IMR-90 (cell line): ENCODE data around the gene RIPK3. TPM values are rescaled to one million over a fixed set of nuclear protein-coding genes. Genes with fewer than 3 reads are reported as not detected.
A peak's percentile ranks its signal among the peaks of the same experiment; 100 is the strongest.

Experiments
- ATAC-seq: fragments of 200-7000 bp; cut with Tn5 transposase; 2 replicates; pipeline ENCODE4 v1.9.1; 2020; ENCODE audit warnings: low read depth, mild to moderate bottlenecking, moderate library complexity
- BruUV-seq: library from RNA; stranded (reverse); fragments of 400-500 nt; replicated peaks from 2 replicates; lab custom pipeline; 2021; lab: Mats Ljungman, UMichigan
- CTCF ChIA-PET: fragments of 300-600 bp; formaldehyde crosslinking; extraction: SDS; loops from one replicate; lab custom pipeline; 2021; ENCODE audit warnings: antibody characterized with exemption; lab: Yijun Ruan, JAX
- POLR2A ChIA-PET: fragments of 300-600 bp; sonication (Branson Sonifier 250); formaldehyde crosslinking; loops from one replicate; lab custom pipeline; 2022; ENCODE audit warnings: antibody characterized with exemption; ENCODE audit not compliant: unreplicated experiment; lab: Charles Lee
- DNase-seq: peaks from one replicate; pipeline ENCODE4 v3.0.0; 2013
- H2AFZ ChIP-seq: replicated peaks from 2 replicates; pipeline ENCODE3; 2013; ENCODE audit warnings: low read length, mild to moderate bottlenecking; ENCODE audit not compliant: poor library complexity
- H2AK5ac ChIP-seq: 2 replicates; pipeline ENCODE4 v1.6.1; 2013; ENCODE audit warnings: low read depth, low read length, inconsistent platforms
- H2AK9ac ChIP-seq: replicated peaks from 2 replicates; pipeline ENCODE3; 2013; ENCODE audit warnings: mild to moderate bottlenecking, low read depth, low read length, moderate library complexity; ENCODE audit not compliant: poor library complexity
- H2BK120ac ChIP-seq: 2 replicates; pipeline ENCODE4 v1.6.1; 2013; ENCODE audit warnings: low read depth, low read length, inconsistent platforms
- H2BK15ac ChIP-seq: 3 replicates; pipeline ENCODE4 v1.6.1; 2013; ENCODE audit warnings: low read depth, low read length, inconsistent platforms
- H2BK20ac ChIP-seq: 2 replicates; pipeline ENCODE4 v1.6.1; 2013; ENCODE audit warnings: low read depth, mild to moderate bottlenecking, inconsistent platforms, low read length, moderate library complexity
- H2BK5ac ChIP-seq: 2 replicates; pipeline ENCODE4 v1.6.1; 2013; ENCODE audit warnings: mild to moderate bottlenecking, low read depth, low read length, inconsistent platforms; ENCODE audit not compliant: poor library complexity, severe bottlenecking
- H3K14ac ChIP-seq: replicated peaks from 2 replicates; pipeline ENCODE4 v1.6.1; 2013; ENCODE audit warnings: low read depth, low read length, inconsistent platforms
- H3K18ac ChIP-seq: 2 replicates; pipeline ENCODE4 v1.6.1; 2013; ENCODE audit warnings: low read depth, low read length, control low read depth
- H3K23ac ChIP-seq: 2 replicates; pipeline ENCODE4 v1.6.1; 2013; ENCODE audit warnings: low read depth, low read length, inconsistent platforms
- H3K27ac ChIP-seq: 2 replicates; pipeline ENCODE4 v1.5.1; 2013; ENCODE audit warnings: mild to moderate bottlenecking, control low read depth, low read length; ENCODE audit not compliant: insufficient read depth
- H3K27me3 ChIP-seq: 2 replicates; pipeline ENCODE4 v1.6.1; 2013; ENCODE audit warnings: low read length; ENCODE audit not compliant: control insufficient read depth, insufficient read depth
- H3K36me3 ChIP-seq: 2 replicates; pipeline ENCODE4 v1.6.1; 2013; ENCODE audit warnings: low read length, mixed read lengths; ENCODE audit not compliant: control insufficient read depth, insufficient read depth
- H3K4ac ChIP-seq: 2 replicates; pipeline ENCODE4 v1.6.1; 2013; ENCODE audit warnings: low read depth, low read length, inconsistent platforms
- H3K4me1 ChIP-seq: 2 replicates; pipeline ENCODE4 v1.6.1; 2013; ENCODE audit warnings: low read length, mixed read lengths; ENCODE audit not compliant: control insufficient read depth, insufficient read depth
- H3K4me2 ChIP-seq: 2 replicates; pipeline ENCODE4 v1.6.1; 2013; ENCODE audit warnings: low read depth, mild to moderate bottlenecking, control low read depth, low read length, moderate library complexity
- H3K4me3 ChIP-seq: 2 replicates; pipeline ENCODE4 v1.5.1; 2013; ENCODE audit warnings: low read depth, mild to moderate bottlenecking, control low read depth, low read length, moderate library complexity; ENCODE audit not compliant: insufficient read depth
- H3K56ac ChIP-seq: 2 replicates; pipeline ENCODE4 v1.6.1; 2013; ENCODE audit warnings: low read length, inconsistent platforms; ENCODE audit not compliant: insufficient read depth; ENCODE audit errors: extremely low read depth
- H3K79me1 ChIP-seq, 2 experiments: 2 replicates each; pipeline ENCODE4 v1.6.1; 2013; ENCODE audit warnings: low read length in 2 of 2, inconsistent platforms in 1 of 2, low read depth in 1 of 2
- H3K9ac ChIP-seq: 2 replicates; pipeline ENCODE4 v1.6.1; 2013; ENCODE audit warnings: low read depth, low read length, control low read depth
- H3K9me1 ChIP-seq: 2 replicates; pipeline ENCODE4 v1.6.1; 2013; ENCODE audit warnings: low read length, inconsistent platforms; ENCODE audit not compliant: insufficient read depth
- H3K9me3 ChIP-seq: 2 replicates; pipeline ENCODE4 v1.6.1; 2013; ENCODE audit warnings: low read length; ENCODE audit not compliant: control insufficient read depth, insufficient read depth
- H4K20me1 ChIP-seq: 2 replicates; pipeline ENCODE4 v1.6.1; 2013; ENCODE audit warnings: low read length, inconsistent platforms; ENCODE audit not compliant: insufficient read depth
- H4K5ac ChIP-seq: 2 replicates; pipeline ENCODE4 v1.6.1; 2013; ENCODE audit warnings: mild to moderate bottlenecking, low read depth, low read length, control low read depth
- H4K8ac ChIP-seq, 2 experiments: 2 replicates each; pipeline ENCODE4 v1.6.1; 2013; ENCODE audit warnings: low read depth in 2 of 2, low read length in 2 of 2, control low read depth in 1 of 2, inconsistent platforms in 1 of 2
- H4K91ac ChIP-seq: 2 replicates; pipeline ENCODE4 v1.6.1; 2013; ENCODE audit warnings: low read depth, low read length, inconsistent platforms; ENCODE audit not compliant: insufficient read depth
- BHLHE40 ChIP-seq: fragments of 150-350 bp; IDR thresholded peaks from 2 replicates; pipeline ENCODE4 v1.6.1; 2016; ENCODE audit warnings: mild to moderate bottlenecking, low read depth, low read length
- CEBPB ChIP-seq: IDR thresholded peaks from 2 replicates; pipeline ENCODE4 v1.6.1; 2012; ENCODE audit warnings: low read depth, low read length, improper control_type of control experiment
- CHD1 ChIP-seq: IDR thresholded peaks from 2 replicates; pipeline ENCODE4 v1.6.1; 2012; ENCODE audit warnings: low read depth, low read length, improper control_type of control experiment
- ELK1 ChIP-seq: fragments of 150-350 bp; IDR thresholded peaks from 2 replicates; pipeline ENCODE4 v1.6.1; 2016; ENCODE audit warnings: low read depth, mild to moderate bottlenecking, low read length, moderate library complexity, borderline replicate concordance
- FOS ChIP-seq: fragments of 150-350 bp; IDR thresholded peaks from 2 replicates; pipeline ENCODE4 v1.6.1; 2016; ENCODE audit warnings: low read depth, low read length
- MAFK ChIP-seq: IDR thresholded peaks from 2 replicates; pipeline ENCODE4 v1.6.1; 2012; ENCODE audit warnings: low read depth, low read length, improper control_type of control experiment
- MXI1 ChIP-seq: IDR thresholded peaks from 2 replicates; pipeline ENCODE4 v1.6.1; 2012; ENCODE audit warnings: low read depth, mild to moderate bottlenecking, low read length, moderate library complexity, borderline replicate concordance
- NFE2L2 ChIP-seq: fragments of 150-350 bp; IDR thresholded peaks from 2 replicates; pipeline ENCODE4 v1.6.1; 2016; ENCODE audit warnings: low read depth, mild to moderate bottlenecking, low read length
- POLR2A ChIP-seq: IDR thresholded peaks from 2 replicates; pipeline ENCODE4 v1.6.1; 2012; ENCODE audit warnings: mild to moderate bottlenecking, low read depth, low read length
- RAD21 ChIP-seq: IDR thresholded peaks from 2 replicates; pipeline ENCODE4 v1.6.1; 2012; ENCODE audit warnings: low read length, improper control_type of control experiment
- RCOR1 ChIP-seq: IDR thresholded peaks from 2 replicates; pipeline ENCODE4 v1.6.1; 2012; ENCODE audit warnings: mild to moderate bottlenecking, low read length, improper control_type of control experiment; ENCODE audit not compliant: insufficient replicate concordance
- RFX5 ChIP-seq: IDR thresholded peaks from 2 replicates; pipeline ENCODE4 v1.8.0; 2012; ENCODE audit warnings: low read depth, mild to moderate bottlenecking, low read length, moderate library complexity
- USF2 ChIP-seq: fragments of 150-350 bp; IDR thresholded peaks from 2 replicates; pipeline ENCODE4 v1.6.1; 2017; ENCODE audit warnings: mild to moderate bottlenecking, antibody characterized with exemption, low read length, low read depth
- WGBS, 2 experiments: methylation state at CpG; one replicate each; pipeline versions ENCODE4 v1.1.5 to v1.1.7; 2013; ENCODE audit warnings: missing lambda C conversion rate in 2 of 2; ENCODE audit not compliant: insufficient read length in 1 of 2; ENCODE audit errors: extremely low coverage in 2 of 2; 5-methylcytosine and 5-hydroxymethylcytosine counted together
- dilution Hi-C: fragments of 300-500 bp; cut with HindIII; formaldehyde crosslinking; loops from one replicate; pipeline ENCODE4 v1.14.3; 2018; ENCODE audit warnings: low sequenced_read_pairs; ENCODE audit not compliant: unreplicated experiment
- in situ Hi-C: fragments of 300-500 bp; cut with MboI; formaldehyde crosslinking; loops from 3 replicates; pipeline ENCODE4 v1.14.3; 2019; ENCODE audit warnings: low sequenced_read_pairs, inconsistent platforms, mixed read lengths
- intact Hi-C: fragments of 100-400 bp; cut with micrococcal nuclease; formaldehyde crosslinking; loops from 2 replicates; pipeline ENCODE4 v1.10.0; 2022
- polyA plus RNA-seq, 3 experiments: library from polyadenylated mRNA; depleted of rRNA; stranded (reverse); fragments of >200 nt; gene quantifications; 2 replicates each; pipeline ENCODE4 v1.2.3, GENCODE V29; 2012; ENCODE audit warnings: low replicate concordance in 1 of 3
- total RNA-seq: library from RNA; depleted of rRNA; stranded (reverse); fragments of >200 nt; gene quantifications from 2 replicates; pipeline ENCODE4 v1.2.3, GENCODE V29; 2012
- TF ChIP-seq, protein P1 (sequence below): conservative IDR thresholded peaks from 2 replicates; pipeline ENCODE4 v1.5.1; 2012; ENCODE audit warnings: mild to moderate bottlenecking, low read depth, low read length, improper control_type of control experiment

Gene RIPK3
- total and polyA plus RNA-seq, 2 of the 4 experiments (the other 2 are of a cell fraction): 0.09 TPM; not detected in 1

GRCh38 chr14:24334431-24335291 lies 5.1 kb downstream of the RIPK3 start, which contains the start of gene ADCY4:
Gene ADCY4 (minus strand): TSS chr14:24335071. CDS start chr14:24334652, 419 bp downstream.
- Histone ChIP-seq H3K9me3 (no peaks in the 10 kb centered on the region; the same call in 1 of the 2 replicates), H3K56ac (no peak within 1 kb of the TSS), H3K18ac (no peak within 1 kb of the TSS), H2BK15ac (no peak within 1 kb of the TSS), H2BK5ac (no peak within 1 kb of the TSS), H2AK5ac (0 out of 2 replicates have a peak within 1 kb of the TSS, but pooled peaks have one; percentile 16), H4K91ac (no peak within 1 kb of the TSS), H3K9me1 (no peaks in the 10 kb centered on the region; the same call in 1 of the 2 replicates), H3K4me3 (peak within 1 kb of the TSS; percentile 38; the same call in 1 of the 2 replicates), H3K27me3 (peaks cover 66% of the 10 kb centered on the region), H4K5ac (no peak within 1 kb of the TSS), H4K20me1 (no peaks in the 10 kb centered on the region), H3K36me3 (no peaks in the 10 kb centered on the region), H3K23ac (peak within 1 kb of the TSS; percentile 27; the same call in 1 of the 2 replicates), H4K8ac (no peak within 1 kb of the TSS), H2BK20ac (no peak within 1 kb of the TSS), H2AFZ (peak within 1 kb of the TSS; percentile 76), H3K4ac (no peak within 1 kb of the TSS), H2AK9ac (no peak within 1 kb of the TSS), H3K9ac (no peak within 1 kb of the TSS), H3K27ac (no peak within 1 kb of the TSS), H3K79me1 (no peaks in the 10 kb centered on the region), H2BK120ac (no peak within 1 kb of the TSS), H3K4me2 (peak within 1 kb of the TSS; percentile 91), H3K4me1 (peaks cover 3% of the 10 kb centered on the region; the same call in 1 of the 2 replicates), H3K14ac (no peak within 1 kb of the TSS)
- no TSS peak for BruUV-seq
- dilution Hi-C loops: no loop called here
- intact Hi-C loops: no loop called here
- DNase-seq (no peak), ATAC-seq (peak; percentile 25)
- ChIA-PET POLR2A (no interaction called here), CTCF (interaction anchor here (0.8 to 2.9 kb wide), 5 partner anchors 15 to 102 kb away, joined by 3 to 28 read pairs (median 7); no protein-coding TSS in a partner anchor)
- WGBS, 2 experiments: 13% methylated on average over 21 of the region's 65 CpGs; no CpG with 5 or more reads in 1 of the 2 experiments
- in situ Hi-C loops: loop anchor here (5.0 kb wide), 1 partner anchor 103 kb away; no protein-coding TSS in a partner anchor
- TF ChIP-seq RFX5: no peak
- TF ChIP-seq USF2: no peak
- no peak for TF ChIP-seq MXI1
- no peak for TF ChIP-seq MAFK
- TF ChIP-seq RAD21: no peak
- no peak for TF ChIP-seq RCOR1
- no peak for TF ChIP-seq CHD1
- no peak for TF ChIP-seq NFE2L2
- no peak for TF ChIP-seq CEBPB
- no peak for TF ChIP-seq ELK1
- no peak for TF ChIP-seq POLR2A
- TF ChIP-seq, protein P1, sequence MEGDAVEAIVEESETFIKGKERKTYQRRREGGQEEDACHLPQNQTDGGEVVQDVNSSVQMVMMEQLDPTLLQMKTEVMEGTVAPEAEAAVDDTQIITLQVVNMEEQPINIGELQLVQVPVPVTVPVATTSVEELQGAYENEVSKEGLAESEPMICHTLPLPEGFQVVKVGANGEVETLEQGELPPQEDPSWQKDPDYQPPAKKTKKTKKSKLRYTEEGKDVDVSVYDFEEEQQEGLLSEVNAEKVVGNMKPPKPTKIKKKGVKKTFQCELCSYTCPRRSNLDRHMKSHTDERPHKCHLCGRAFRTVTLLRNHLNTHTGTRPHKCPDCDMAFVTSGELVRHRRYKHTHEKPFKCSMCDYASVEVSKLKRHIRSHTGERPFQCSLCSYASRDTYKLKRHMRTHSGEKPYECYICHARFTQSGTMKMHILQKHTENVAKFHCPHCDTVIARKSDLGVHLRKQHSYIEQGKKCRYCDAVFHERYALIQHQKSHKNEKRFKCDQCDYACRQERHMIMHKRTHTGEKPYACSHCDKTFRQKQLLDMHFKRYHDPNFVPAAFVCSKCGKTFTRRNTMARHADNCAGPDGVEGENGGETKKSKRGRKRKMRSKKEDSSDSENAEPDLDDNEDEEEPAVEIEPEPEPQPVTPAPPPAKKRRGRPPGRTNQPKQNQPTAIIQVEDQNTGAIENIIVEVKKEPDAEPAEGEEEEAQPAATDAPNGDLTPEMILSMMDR: no peak
- no peak for TF ChIP-seq BHLHE40
- TF ChIP-seq FOS: no peak
